ENCODE measurements around the gene ADGRV1.

The ADGRV1 gene

DNA sequence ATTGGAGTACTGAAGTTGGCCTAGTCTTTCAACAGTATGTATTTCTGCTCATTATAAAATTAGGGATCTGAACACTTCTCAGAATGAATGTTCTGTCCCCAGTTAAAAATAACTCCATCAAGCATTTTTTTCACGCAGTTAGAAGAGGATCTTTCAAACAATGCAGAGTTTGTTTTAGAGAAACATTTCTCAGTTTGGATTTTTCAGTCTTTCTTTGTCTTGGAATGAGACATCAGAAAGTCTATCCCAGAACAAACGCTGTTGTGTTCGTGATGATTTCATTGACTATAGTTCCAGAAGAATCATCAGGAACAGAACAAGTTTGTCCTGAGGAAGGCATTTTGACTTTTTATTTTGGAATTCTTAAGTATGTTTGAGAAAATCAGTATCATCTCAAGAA, 605.8 kb downstream of the ADGRV1 start:
- no peak for DNase-seq (ENCODE audit: low read depth)

GRCh38 chr5:91166059-91166807, 607.6 kb downstream of the ADGRV1 start:
- no peak for DNase-seq (ENCODE audit: low read depth)

DNA sequence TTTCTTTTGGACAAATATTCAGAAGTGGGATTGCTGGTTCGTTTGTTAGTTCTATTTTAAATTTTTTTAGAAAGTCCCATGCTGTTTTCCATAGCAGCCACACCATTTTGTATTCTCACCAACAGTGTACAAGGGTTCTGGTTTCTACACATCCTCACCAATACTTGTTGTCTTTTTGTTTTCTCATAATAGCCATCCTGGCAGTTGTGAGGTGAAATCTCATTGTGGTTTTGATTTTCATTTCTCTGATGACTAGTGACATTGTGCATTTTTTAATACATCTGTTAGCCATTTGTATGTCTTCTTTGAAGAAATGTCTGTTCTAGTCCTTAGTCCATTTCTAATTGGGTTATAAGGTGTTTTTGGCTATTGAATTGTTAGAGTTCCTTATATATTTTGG, 610.3 kb downstream of the ADGRV1 start:
- DNase-seq (ENCODE audit: low read depth) = no peak

DNA sequence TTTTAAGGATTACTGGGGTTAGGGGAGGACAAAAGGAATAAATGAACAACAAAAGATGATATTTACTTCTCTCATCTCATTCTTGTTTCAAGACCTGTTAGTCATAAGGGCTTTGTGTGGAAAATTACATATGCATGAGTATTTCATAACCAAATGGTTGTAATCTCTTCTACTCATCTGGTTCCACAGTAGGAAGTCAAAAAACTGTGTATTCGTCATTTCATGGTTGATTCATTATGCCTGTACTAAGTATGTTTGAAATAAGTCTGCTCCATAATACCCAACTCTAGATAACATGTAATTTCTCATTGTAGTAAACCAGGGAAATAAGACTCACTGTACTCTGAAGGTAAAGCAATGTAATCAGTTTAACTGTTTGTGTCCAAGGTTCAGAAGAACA, 611.7 kb downstream of the ADGRV1 start:
- no peak for DNase-seq (ENCODE audit: low read depth)

GRCh38 chr5:91171322-91171721, 612.7 kb downstream of the ADGRV1 start:
- no peak for DNase-seq (ENCODE audit: low read depth)

- no peak for DNase-seq (ENCODE audit: low read depth)
These were observed 615.8 kb downstream of the ADGRV1 start for GRCh38 chr5:91174396-91174795.

DNA sequence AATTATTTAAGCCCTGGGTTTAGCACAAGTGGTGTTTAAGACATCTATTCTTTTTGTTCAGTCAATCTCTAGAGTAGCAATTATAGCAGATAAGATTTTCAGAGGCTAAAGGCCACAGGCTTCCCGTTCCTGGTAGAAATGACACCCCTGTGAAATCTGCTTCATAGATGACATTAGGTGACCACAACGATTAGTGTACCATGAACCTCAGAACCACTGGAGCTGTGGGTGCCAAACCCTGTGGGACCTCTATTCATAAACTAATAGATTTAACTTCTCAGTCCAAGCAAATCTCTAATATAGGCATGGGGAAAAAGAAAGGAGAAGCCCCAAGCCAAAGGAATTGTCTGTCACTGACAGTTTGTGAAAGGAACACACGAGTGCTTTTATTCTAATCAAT, 617.1 kb downstream of the ADGRV1 start:
- DNase-seq (ENCODE audit: low read depth) = no peak

GRCh38 chr5:91176288-91177016, 617.9 kb downstream of the ADGRV1 start:
- DNase-seq (ENCODE audit: low read depth) = no peak

- DNase-seq (ENCODE audit: low read depth) = no peak
These were observed 618.5 kb downstream of the ADGRV1 start for GRCh38 chr5:91177085-91177484.

DNA sequence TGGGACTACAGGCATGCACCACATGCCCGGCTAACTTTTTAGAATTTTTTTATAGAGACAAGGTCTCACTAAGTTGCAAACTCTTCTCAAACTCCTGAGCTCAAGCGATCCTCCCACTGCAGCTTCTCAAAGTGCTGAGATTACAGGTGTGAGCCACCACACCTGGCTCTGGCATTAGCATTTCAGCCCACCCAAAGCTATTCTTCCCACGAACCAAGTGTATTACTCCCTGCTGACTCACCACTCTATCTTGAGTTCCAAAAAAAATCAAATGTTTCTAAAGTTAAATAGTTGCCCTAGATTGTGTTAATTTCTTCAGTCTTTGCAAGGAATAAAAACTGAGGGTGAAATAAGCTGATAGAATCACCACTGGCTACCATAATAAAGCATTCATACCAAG, 619.0 kb downstream of the ADGRV1 start:
- no peak for DNase-seq (ENCODE audit: low read depth)

GRCh38 chr5:91178461-91178860, 619.9 kb downstream of the ADGRV1 start:
- DNase-seq (ENCODE audit: low read depth) = no peak

DNA sequence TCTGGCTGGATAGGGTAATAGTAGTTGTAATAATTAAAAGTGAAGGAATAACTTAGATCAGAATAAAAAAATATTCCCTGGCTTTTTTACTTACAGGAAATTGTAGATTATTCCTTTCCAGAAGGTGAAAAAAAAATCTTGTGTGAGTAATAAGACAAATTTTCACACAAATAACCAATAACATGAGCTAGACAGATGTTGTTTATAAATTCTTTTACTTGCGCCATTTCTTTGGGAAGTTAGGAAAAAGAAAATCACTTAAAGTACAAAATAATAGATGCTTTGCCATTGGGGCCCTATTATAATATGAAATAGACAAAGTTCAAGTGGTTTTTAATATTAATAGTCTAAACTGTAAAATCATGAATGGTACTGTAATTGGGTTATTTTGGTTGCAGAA, 620.4 kb downstream of the ADGRV1 start:
- DNase-seq (ENCODE audit: low read depth) = no peak

DNA sequence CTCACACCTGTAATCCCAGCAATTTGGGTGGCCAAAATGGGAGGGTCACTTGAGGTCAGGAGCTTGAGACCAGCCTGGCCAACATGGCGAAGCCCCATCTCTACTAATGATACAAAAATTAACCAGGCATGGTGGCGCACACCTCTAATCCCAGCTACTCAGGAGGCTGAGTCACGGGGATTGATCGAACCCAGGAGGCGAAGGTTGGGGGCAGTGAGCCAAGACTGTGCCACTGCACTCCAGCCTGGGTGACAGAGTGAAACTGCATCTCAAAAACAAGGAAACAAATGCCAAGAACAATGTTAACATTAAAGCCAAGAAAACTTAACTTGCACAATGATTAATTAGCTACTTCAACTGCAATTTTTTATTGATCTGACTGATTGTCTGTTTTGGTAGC, 621.9 kb downstream of the ADGRV1 start:
- DNase-seq (ENCODE audit: low read depth) = no peak

- DNase-seq (ENCODE audit: low read depth) = no peak
These were observed 624.2 kb downstream of the ADGRV1 start for GRCh38 chr5:91182763-91183162.

GRCh38 chr5:91183743-91184142, 625.1 kb downstream of the ADGRV1 start:
- DNase-seq (ENCODE audit: low read depth) = no peak

GRCh38 chr5:91186101-91186500, 627.5 kb downstream of the ADGRV1 start:
- no peak for DNase-seq (ENCODE audit: low read depth)

DNA sequence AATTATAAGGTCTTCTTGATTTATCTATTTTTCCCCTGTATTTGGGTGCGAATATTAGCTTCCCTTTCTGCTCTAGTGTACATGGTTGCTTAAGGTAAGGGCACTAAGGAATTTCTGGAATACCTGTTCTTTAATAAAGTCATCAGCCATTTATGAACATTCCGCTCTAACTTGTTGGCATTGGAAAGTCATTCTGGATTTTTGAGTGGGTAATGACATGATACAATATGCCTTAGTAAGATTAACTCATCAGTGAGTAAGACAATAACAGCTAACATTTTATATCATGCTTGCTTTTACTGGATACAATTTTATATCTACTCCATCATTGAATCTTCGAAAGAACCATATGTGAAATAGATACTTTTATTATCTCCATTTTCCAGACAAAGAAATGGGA, 628.4 kb downstream of the ADGRV1 start:
- DNase-seq (ENCODE audit: low read depth) = no peak

GRCh38 chr5:91188755-91189154, 630.2 kb downstream of the ADGRV1 start:
- DNase-seq (ENCODE audit: low read depth) = no peak

GRCh38 chr5:91189480-91190313, 631.1 kb downstream of the ADGRV1 start:
- no peak for DNase-seq (ENCODE audit: low read depth)

DNA sequence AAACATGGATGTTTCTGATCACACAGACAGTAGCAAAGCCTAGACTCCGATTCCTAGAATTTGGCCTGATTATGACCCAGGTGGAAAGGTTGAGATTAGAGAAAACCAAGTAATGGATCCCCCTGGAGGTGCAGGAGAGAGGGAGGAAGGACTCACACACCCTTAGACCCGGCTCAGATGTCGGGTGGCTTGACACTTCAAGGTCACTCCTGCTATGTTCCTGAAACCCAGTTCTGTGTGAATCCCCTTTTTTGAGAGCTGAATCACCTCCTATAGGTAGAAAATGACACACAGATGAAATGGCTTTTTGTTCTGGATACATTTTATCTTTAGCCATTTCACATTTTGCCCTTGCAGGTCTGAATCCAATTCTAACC, 631.7 kb downstream of the ADGRV1 start:
- no peak for DNase-seq (ENCODE audit: low read depth)

GRCh38 chr5:91194824-91195381, 636.3 kb downstream of the ADGRV1 start:
- DNase-seq (ENCODE audit: low read depth) = no peak

GRCh38 chr5:91200692-91201091, 642.1 kb downstream of the ADGRV1 start:
- DNase-seq (ENCODE audit: low read depth) = no peak

- no peak for DNase-seq (ENCODE audit: low read depth)
These were observed 647.5 kb downstream of the ADGRV1 start for GRCh38 chr5:91206103-91206502.
